ENCODE measurements around the gene PHLPP1. TPM values are rescaled to one million over a fixed set of nuclear protein-coding genes. Genes with fewer than 3 reads are reported as not detected.
A peak's percentile ranks its signal among the peaks of the same experiment; 100 is the strongest.

PHLPP1 gene
- total and polyA plus RNA-seq, 2 of the 13 experiments (the other 11 are each of a cell fraction or from before 2014, with no cell fraction given): 9.8 to 18.5 TPM

- TF ChIP-seq ZUFSP (CRISPR knock-in tag; IDR thresholded peaks at IDR 0.05; ENCODE audit: borderline replicate concordance) (no peak), ZNF550 (CRISPR knock-in tag; IDR thresholded peaks at IDR 0.05; ENCODE audit: borderline replicate concordance) (no peak), SMAD3 (CRISPR knock-in tag; IDR thresholded peaks at IDR 0.05) (no peak), ZNF44 (CRISPR knock-in tag; IDR thresholded peaks at IDR 0.05) (no peak), POLR2A (IDR thresholded peaks at IDR 0.05; ENCODE audit: insufficient read depth in 1 of 2, low read depth in 2 of 2, low read length in 2 of 2) (no peak), TAF1 (CRISPR knock-in tag; IDR thresholded peaks at IDR 0.05) (no peak; the same call in 1 of the 2 replicates), ZNF800 (CRISPR knock-in tag; IDR thresholded peaks at IDR 0.05) (no peak), ZFAT (CRISPR knock-in tag; conservative IDR thresholded peaks at IDR 0.05) (no peak), ARID3A (IDR thresholded peaks at IDR 0.05; ENCODE audit: low read depth, low read length) (no peak), ZNF724P (CRISPR knock-in tag; IDR thresholded peaks at IDR 0.05; ENCODE audit: borderline replicate concordance) (peak; percentile 41; the same call in 1 of the 2 replicates), AHR (CRISPR knock-in tag; IDR thresholded peaks at IDR 0.05) (0 out of 2 replicates have a peak, but pooled peaks have one; percentile 66), PLRG1 (conservative IDR thresholded peaks at IDR 0.05) (no peak), NRL (CRISPR knock-in tag; IDR thresholded peaks at IDR 0.05; ENCODE audit: borderline replicate concordance) (0 out of 2 replicates have a peak, but pooled peaks have one; percentile 25), UBTF (CRISPR knock-in tag; IDR thresholded peaks at IDR 0.05) (no peak; the same call in none of the 2 replicates), MXD1 (CRISPR knock-in tag; IDR thresholded peaks at IDR 0.05) (peak; percentile 88), SNAPC5 (CRISPR knock-in tag; IDR thresholded peaks at IDR 0.05; ENCODE audit: borderline replicate concordance) (no peak), ZNF770 (CRISPR knock-in tag; IDR thresholded peaks at IDR 0.05) (no peak), ZNF713 (CRISPR knock-in tag; IDR thresholded peaks at IDR 0.05) (no peak)
These were observed 646 bp downstream of the PHLPP1 start (continued) for GRCh38 chr18:62715759-62716615.
